ENCODE measurements around the gene DNPH1. TPM values are rescaled to one million over a fixed set of nuclear protein-coding genes. Genes with fewer than 3 reads are reported as not detected.

The DNPH1 gene
- total RNA-seq, 2 donors from 2014 or later = 38.4 to 63.9 TPM

DNA sequence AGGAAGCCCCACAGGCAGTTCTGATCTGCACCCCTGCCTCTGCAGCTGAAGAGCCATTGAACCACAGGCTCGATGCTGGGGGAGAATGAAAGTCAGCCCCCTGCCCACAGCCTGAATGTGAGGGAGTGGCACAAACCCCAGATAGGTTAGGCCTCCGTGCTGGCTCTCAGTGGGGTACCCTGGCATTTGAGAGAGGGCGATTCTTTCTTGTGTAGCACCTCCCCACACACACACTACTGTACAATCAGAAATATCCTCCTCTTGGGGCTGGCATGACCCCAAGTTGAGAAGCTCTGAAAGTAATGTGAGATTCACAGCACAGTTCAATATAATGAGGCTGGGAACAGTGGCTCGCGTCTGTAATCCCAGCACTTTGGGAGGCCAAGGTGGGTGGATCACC is 31.9 kb upstream of the DNPH1 start:
- Histone ChIP-seq H3K4me3 (no peak overlapping the region), H3K36me3 (no peaks in the 10 kb centered on the region), H3K4me1 (peaks cover 0 to 5% of the 10 kb centered on the region in 2 donors), H3K9me3 (no peaks in the 10 kb centered on the region), H3K27me3 (no peaks in the 10 kb centered on the region), H3K27ac (no peak overlapping the region)
- DNase-seq (ENCODE audit: low spot score) = no peak
- TF ChIP-seq, protein P1, sequence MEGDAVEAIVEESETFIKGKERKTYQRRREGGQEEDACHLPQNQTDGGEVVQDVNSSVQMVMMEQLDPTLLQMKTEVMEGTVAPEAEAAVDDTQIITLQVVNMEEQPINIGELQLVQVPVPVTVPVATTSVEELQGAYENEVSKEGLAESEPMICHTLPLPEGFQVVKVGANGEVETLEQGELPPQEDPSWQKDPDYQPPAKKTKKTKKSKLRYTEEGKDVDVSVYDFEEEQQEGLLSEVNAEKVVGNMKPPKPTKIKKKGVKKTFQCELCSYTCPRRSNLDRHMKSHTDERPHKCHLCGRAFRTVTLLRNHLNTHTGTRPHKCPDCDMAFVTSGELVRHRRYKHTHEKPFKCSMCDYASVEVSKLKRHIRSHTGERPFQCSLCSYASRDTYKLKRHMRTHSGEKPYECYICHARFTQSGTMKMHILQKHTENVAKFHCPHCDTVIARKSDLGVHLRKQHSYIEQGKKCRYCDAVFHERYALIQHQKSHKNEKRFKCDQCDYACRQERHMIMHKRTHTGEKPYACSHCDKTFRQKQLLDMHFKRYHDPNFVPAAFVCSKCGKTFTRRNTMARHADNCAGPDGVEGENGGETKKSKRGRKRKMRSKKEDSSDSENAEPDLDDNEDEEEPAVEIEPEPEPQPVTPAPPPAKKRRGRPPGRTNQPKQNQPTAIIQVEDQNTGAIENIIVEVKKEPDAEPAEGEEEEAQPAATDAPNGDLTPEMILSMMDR (IDR thresholded peaks at IDR 0.05) = no peak

DNA sequence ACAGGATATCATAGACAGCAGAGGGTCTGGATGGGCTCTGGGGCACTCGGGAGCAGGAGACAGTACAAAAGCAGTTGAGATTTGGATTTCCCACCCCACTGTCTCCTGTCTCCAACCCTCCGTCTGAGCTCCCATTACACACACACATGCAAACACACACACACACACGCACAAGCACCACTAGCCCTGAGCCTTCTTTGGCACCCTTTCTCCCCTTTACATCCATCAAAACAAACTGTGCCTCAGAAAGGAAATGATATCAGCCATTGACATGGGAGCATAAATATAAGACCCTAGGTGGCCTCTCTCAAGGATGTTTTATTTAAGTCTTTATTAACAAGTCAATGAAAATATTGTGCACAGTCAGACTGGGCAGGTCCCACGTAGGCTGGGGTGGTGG is 31.5 kb upstream of the DNPH1 start:
- TF ChIP-seq, protein P1 (IDR thresholded peaks at IDR 0.05) = no peak
- peaks cover 0 to 5% of the 10 kb centered on the region in 2 donors for H3K4me1 ChIP-seq
- no peaks in the 10 kb centered on the region for H3K36me3 ChIP-seq
- DNase-seq (ENCODE audit: low spot score) = no peak
- no peak overlapping the region for H3K27ac ChIP-seq
- H3K4me3 ChIP-seq = no peak overlapping the region
- no peaks in the 10 kb centered on the region for H3K9me3 ChIP-seq
- H3K27me3 ChIP-seq = no peaks in the 10 kb centered on the region

DNA sequence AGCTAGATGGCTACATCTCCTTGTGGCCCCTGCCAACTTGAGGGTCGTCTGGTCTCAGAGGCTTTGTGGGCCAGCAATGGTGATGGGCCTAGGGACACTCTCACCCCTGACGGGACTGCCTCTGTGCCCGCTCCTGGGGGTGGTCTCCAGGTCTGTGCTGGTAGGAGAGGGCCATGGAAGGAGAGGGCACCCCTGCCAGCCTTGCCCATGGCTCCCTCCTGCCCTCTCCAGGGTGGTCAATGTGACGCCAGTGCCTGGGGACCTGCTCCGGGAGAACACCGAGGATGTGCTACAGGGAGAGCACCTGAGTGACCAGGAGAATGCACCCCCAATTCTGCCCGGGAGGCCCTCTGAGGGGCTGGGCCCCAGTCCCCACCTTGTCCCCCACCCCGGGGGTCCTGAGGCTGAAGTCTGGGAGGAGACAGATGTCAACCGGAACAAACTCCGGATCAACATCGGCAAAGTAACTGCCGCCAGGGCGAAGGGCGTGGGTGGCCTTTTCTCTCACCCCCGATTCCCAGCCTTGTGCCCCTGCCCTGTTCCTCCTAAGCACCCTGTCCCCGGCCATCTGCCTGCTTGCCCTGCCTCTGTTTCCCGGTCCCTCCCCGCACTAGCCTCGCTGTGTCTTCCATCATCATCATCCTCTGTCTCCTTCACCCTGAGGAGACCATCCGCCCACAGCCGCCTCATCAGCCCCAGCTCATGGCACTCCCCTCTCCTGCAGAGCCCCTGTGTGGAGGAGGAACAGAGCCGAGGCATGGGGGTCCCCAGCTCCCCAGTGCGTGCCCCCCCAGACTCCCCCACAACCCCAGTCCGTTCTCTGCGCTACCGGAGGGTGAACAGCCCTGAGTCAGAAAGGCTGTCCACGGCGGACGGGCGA is 29.8 kb upstream of the DNPH1 start:
- H3K4me1 ChIP-seq = peaks cover 0 to 5% of the 10 kb centered on the region in 2 donors
- no peaks in the 10 kb centered on the region for H3K36me3 ChIP-seq
- TF ChIP-seq, protein P1 (IDR thresholded peaks at IDR 0.05) = no peak
- H3K27me3 ChIP-seq = no peaks in the 10 kb centered on the region
- H3K9me3 ChIP-seq = no peaks in the 10 kb centered on the region
- H3K4me3 ChIP-seq = no peak overlapping the region
- no peak overlapping the region for H3K27ac ChIP-seq
- no peak for DNase-seq (ENCODE audit: low spot score)

DNA sequence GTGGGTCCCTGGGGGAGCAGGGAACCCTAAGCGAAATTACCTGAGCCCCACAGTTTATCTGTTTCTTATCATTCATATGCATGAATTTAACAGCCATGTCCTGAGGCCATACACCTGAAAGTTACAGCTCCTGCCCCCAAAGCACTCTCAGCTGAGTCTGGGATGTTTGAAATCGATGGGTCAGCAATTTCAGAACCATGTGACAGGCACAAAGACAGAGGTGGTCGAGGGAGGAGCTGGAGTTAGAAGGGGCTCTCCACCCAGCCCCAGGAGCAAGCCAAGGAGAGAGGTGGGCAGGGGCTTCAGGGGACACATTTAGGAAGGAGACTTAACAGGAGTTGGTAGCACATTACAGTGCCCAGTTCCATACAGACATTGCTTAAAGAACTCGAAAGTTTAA is 28.9 kb upstream of the DNPH1 start:
- no peak overlapping the region for H3K4me3 ChIP-seq
- no peak for DNase-seq (ENCODE audit: low spot score)
- H3K36me3 ChIP-seq = no peaks in the 10 kb centered on the region
- no peaks in the 10 kb centered on the region for H3K27me3 ChIP-seq
- peaks cover 0 to 5% of the 10 kb centered on the region in 2 donors for H3K4me1 ChIP-seq
- H3K9me3 ChIP-seq = no peaks in the 10 kb centered on the region
- H3K27ac ChIP-seq = no peak overlapping the region
- TF ChIP-seq, protein P1 (IDR thresholded peaks at IDR 0.05) = no peak

DNA sequence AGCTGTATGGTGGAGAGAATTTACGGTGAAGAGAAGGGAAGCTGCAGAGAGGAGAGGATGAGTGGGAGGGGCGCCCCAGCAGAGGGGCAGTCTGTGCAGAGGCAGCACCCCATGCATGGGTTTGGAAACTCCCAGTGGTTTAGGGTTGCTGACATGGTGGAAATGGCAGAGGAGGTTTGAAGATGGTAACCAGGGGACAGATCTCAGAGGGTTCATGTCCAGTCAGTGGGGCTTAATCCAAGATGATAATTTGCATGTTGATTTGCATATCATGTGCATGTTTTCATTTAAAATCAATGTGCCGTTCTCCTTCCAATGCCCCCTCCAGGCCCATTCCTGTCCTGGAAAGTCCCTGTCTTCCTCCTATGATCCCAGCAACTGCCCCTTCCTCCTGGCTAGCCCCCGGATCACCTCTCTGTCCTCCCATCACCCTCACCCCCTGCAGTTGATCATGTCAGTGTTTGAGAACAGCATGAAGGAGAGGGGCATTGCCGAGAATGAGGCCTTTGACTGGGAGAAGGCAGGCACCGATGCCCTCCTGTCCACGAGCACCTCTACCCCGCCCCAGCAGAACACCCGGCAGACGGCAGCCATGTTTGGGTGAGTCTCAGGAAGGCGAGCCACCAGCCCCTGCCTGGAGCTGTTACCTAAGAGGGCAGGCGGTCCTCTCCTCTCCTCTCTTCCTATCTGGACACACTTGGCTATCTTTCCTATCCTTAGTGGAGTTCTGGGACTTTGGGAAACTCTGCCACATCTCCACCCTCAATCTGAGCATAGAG is 28.3 kb upstream of the DNPH1 start:
- DNase-seq (ENCODE audit: low spot score) = no peak
- Histone ChIP-seq H3K36me3 (no peaks in the 10 kb centered on the region), H3K9me3 (no peaks in the 10 kb centered on the region), H3K4me3 (no peak overlapping the region), H3K4me1 (peaks cover 0 to 5% of the 10 kb centered on the region in 2 donors), H3K27ac (no peak overlapping the region), H3K27me3 (no peaks in the 10 kb centered on the region)
- TF ChIP-seq, protein P1 (IDR thresholded peaks at IDR 0.05) = no peak
